HepG2 (cell line): ENCODE measurements around the gene DMPK. TPM values are rescaled to one million over a fixed set of nuclear protein-coding genes. Genes with fewer than 3 reads are reported as not detected.

Experiments used
- BHLHE40 ChIP-seq: IDR thresholded peaks from 2 replicates; pipeline ENCODE4 v1.6.1; 2011; ENCODE audit warnings: low read length, improper control_type of control experiment
- CEBPB ChIP-seq: IDR thresholded peaks from 2 replicates; pipeline ENCODE4 v1.6.1; 2011; ENCODE audit warnings: low read depth, low read length, improper control_type of control experiment, borderline replicate concordance
- FOSL2 ChIP-seq: sonication (generic); formaldehyde crosslinking; IDR thresholded peaks from 2 replicates; pipeline ENCODE4 v1.4.0; 2020; ENCODE audit warnings: missing genetic modification reagents
- HHEX ChIP-seq: IDR thresholded peaks from 2 replicates; pipeline ENCODE4 v1.6.1; 2016; ENCODE audit warnings: control low read depth
- HMG20B ChIP-seq: conservative IDR thresholded peaks from 2 replicates; pipeline ENCODE4 v1.6.1; 2016; ENCODE audit warnings: missing genetic modification reagents, missing compliant biosample characterization
- PITX1 ChIP-seq: sonication (generic); formaldehyde crosslinking; IDR thresholded peaks from 2 replicates; pipeline ENCODE4 v1.5.1; 2020; ENCODE audit warnings: mild to moderate bottlenecking, missing genetic modification reagents
- PTBP1 ChIP-seq: fragments of 200-400 bp; formaldehyde crosslinking; IDR thresholded peaks from 2 replicates; pipeline ENCODE4 v1.6.1; 2018; ENCODE audit warnings: low read length, low read depth; ENCODE audit not compliant: poor library complexity, severe bottlenecking
- SOX13 ChIP-seq, 3 experiments: fragments of 450-650 bp in 1 of 3; sonication (generic) in 1 of 3; formaldehyde crosslinking in 1 of 3; IDR thresholded peaks in 2 of 3; conservative IDR thresholded peaks in 1 of 3; 2 replicates each; pipeline versions ENCODE4 v1.5.0 to v1.6.1; 2016 to 2020; ENCODE audit warnings: antibody characterized with exemption in 1 of 3, mild to moderate bottlenecking in 1 of 3, missing compliant biosample characterization in 1 of 3, missing genetic modification reagents in 1 of 3, moderate library complexity in 1 of 3
- TCF12 ChIP-seq, 2 experiments: fragments of 450-650 bp in 1 of 2; sonication (generic) in 1 of 2; formaldehyde crosslinking in 1 of 2; IDR thresholded peaks; 2 replicates each; pipeline versions ENCODE4 v1.6.1 to v1.8.0; 2017 to 2022; ENCODE audit warnings: antibody characterized with exemption in 1 of 2, mild to moderate bottlenecking in 1 of 2, missing genetic modification reagents in 1 of 2, moderate library complexity in 1 of 2
- YEATS2 ChIP-seq: sonication (generic); formaldehyde crosslinking; IDR thresholded peaks from 2 replicates; pipeline ENCODE4 v1.4.0; 2020; ENCODE audit warnings: missing genetic modification reagents, borderline replicate concordance
- ZNF33B ChIP-seq: sonication (generic); formaldehyde crosslinking; IDR thresholded peaks from 2 replicates; pipeline ENCODE4 v1.5.1; 2020; ENCODE audit warnings: mild to moderate bottlenecking, missing genetic modification reagents
- ZNF775 ChIP-seq: sonication (generic); formaldehyde crosslinking; IDR thresholded peaks from 2 replicates; pipeline ENCODE4 v1.4.0; 2020; ENCODE audit warnings: missing genetic modification reagents, mild to moderate bottlenecking, moderate library complexity, borderline replicate concordance
- ZNF883 ChIP-seq: sonication (generic); formaldehyde crosslinking; IDR thresholded peaks from 2 replicates; pipeline ENCODE4 v1.5.1; 2020; ENCODE audit warnings: mild to moderate bottlenecking, missing genetic modification reagents; ENCODE audit errors: not compliant biosample characterization
- ZSCAN12 ChIP-seq: sonication (generic); formaldehyde crosslinking; IDR thresholded peaks from 2 replicates; pipeline ENCODE4 v1.9.0; 2021; ENCODE audit warnings: mild to moderate bottlenecking, missing genetic modification reagents
- ZSCAN25 ChIP-seq: sonication (generic); formaldehyde crosslinking; IDR thresholded peaks from 2 replicates; pipeline ENCODE4 v1.8.0; 2022; ENCODE audit warnings: mild to moderate bottlenecking, missing genetic modification reagents
- polyA plus RNA-seq, 8 experiments: library from polyadenylated mRNA; depleted of rRNA in 3 of 8; stranded (reverse) in 7 of 8; unstranded in 1 of 8; fragments of >200 nt; fragmentation: Illumina TruSeq in 4 of 8; extraction: Trizol in 4 of 8; gene quantifications; 2 replicates each; pipeline versions ENCODE4 v1.2.1 to v1.2.3, GENCODE V29; 2011 to 2016; ENCODE audit warnings: low read depth in 4 of 8, missing spikeins in 1 of 8, mixed read lengths in 1 of 8; ENCODE audit not compliant: insufficient read depth in 1 of 8
- total RNA-seq, 5 experiments: library from RNA; depleted of rRNA; stranded (reverse); fragments of >200 nt; fragmentation: Illumina TruSeq; extraction: Trizol; gene quantifications; 2 replicates each; pipeline ENCODE4 v1.2.3, GENCODE V29; 2016; ENCODE audit warnings: low read depth in 1 of 5
- TF ChIP-seq, protein P1 (sequence below): sonication (generic); formaldehyde crosslinking; IDR thresholded peaks from 2 replicates; pipeline ENCODE4 v1.8.1; 2022; ENCODE audit warnings: low read depth, mild to moderate bottlenecking, missing genetic modification reagents
- TF ChIP-seq, protein P2 (sequence below): sonication (generic); formaldehyde crosslinking; IDR thresholded peaks from 2 replicates; pipeline ENCODE4 v1.4.0; 2020; ENCODE audit warnings: mild to moderate bottlenecking, missing genetic modification reagents
- TF ChIP-seq, protein P3 (sequence below): IDR thresholded peaks from 2 replicates; pipeline ENCODE4 v1.6.1; 2018; ENCODE audit warnings: missing genetic modification reagents

DMPK gene
- total and polyA plus RNA-seq, 2 of the 13 experiments (the other 11 are each of a cell fraction or from before 2014, with no cell fraction given): 5.3 to 8.8 TPM

DNA sequence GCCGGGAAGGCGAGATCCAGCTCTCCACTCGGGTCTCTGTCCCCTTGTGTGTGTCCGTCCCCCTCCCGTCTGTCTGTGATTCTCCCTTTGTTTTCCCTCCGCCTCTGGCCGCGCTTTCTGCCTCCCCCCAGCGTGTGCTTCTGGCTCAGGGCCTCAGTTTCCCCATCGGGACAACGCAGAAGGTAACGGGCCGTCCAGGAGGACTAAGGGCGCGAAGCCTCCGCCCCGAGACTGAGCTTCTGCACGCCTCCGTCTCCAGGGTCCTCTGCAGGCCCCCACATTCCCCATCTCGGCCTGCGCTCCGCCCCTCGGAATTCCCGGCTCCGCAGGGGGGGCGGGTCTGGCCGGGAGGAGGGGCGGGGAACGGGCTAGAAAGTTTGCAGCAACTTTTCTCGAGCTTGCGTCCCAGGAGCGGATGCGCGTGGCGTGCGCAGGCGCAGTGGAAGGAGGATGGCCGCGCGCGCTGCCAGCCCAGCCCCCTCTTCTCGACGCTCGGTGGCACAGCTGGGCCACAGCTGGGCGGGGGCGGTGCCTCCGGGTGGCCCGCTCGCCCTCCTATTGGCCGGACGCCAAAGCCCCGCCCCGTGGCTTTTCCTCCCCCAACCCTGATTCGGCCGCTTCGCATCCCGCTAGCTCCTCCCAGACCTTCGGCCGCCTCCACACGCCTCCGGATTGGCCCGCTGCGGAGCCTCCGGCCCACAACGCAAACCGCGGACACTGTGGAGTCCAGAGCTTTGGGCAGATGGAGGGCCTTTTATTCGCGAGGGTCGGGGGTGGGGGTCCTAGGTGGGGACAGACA lies 13.1 kb downstream of the DMPK start, which contains the start of gene SIX5 (continued):
- TF ChIP-seq, protein P1, sequence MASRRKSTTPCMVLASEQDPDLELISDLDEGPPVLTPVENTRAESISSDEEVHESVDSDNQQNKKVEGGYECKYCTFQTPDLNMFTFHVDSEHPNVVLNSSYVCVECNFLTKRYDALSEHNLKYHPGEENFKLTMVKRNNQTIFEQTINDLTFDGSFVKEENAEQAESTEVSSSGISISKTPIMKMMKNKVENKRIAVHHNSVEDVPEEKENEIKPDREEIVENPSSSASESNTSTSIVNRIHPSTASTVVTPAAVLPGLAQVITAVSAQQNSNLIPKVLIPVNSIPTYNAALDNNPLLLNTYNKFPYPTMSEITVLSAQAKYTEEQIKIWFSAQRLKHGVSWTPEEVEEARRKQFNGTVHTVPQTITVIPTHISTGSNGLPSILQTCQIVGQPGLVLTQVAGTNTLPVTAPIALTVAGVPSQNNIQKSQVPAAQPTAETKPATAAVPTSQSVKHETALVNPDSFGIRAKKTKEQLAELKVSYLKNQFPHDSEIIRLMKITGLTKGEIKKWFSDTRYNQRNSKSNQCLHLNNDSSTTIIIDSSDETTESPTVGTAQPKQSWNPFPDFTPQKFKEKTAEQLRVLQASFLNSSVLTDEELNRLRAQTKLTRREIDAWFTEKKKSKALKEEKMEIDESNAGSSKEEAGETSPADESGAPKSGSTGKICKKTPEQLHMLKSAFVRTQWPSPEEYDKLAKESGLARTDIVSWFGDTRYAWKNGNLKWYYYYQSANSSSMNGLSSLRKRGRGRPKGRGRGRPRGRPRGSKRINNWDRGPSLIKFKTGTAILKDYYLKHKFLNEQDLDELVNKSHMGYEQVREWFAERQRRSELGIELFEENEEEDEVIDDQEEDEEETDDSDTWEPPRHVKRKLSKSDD (CRISPR knock-in tag): peak; percentile 39; the same call in 1 of the 2 replicates
- TF ChIP-seq ZSCAN25 (CRISPR knock-in tag) (no peak), SOX13 (IDR thresholded peaks at IDR 0.05) (0 out of 2 replicates have a peak, but pooled peaks have one; percentile 27), SOX13 (CRISPR knock-in tag; conservative IDR thresholded peaks at IDR 0.05 in 1 of 2, IDR thresholded peaks at IDR 0.05 in 1 of 2) (peak in 1 of 2 experiments; percentile 63; a peak in 2 of 4 replicates), YEATS2 (CRISPR knock-in tag) (peak; percentile 68; the same call in 1 of the 2 replicates), ZNF775 (no peak), ZSCAN12 (CRISPR knock-in tag) (no peak; the same call in 1 of the 2 replicates), ZNF883 (CRISPR knock-in tag) (no peak), TCF12 (IDR thresholded peaks at IDR 0.05) (no peak), TCF12 (CRISPR knock-in tag; IDR thresholded peaks at IDR 0.05) (peak; percentile 46; the same call in 1 of the 2 replicates), CEBPB (peak; percentile 75), ZNF33B (CRISPR knock-in tag) (no peak), PTBP1 (peak; percentile 48), BHLHE40 (0 out of 2 replicates have a peak, but pooled peaks have one; percentile 24), PITX1 (CRISPR knock-in tag) (no peak), HHEX (CRISPR knock-in tag) (no peak), FOSL2 (CRISPR knock-in tag) (no peak), HMG20B (peak; percentile 39; the same call in 1 of the 2 replicates)
- TF ChIP-seq, protein P2, sequence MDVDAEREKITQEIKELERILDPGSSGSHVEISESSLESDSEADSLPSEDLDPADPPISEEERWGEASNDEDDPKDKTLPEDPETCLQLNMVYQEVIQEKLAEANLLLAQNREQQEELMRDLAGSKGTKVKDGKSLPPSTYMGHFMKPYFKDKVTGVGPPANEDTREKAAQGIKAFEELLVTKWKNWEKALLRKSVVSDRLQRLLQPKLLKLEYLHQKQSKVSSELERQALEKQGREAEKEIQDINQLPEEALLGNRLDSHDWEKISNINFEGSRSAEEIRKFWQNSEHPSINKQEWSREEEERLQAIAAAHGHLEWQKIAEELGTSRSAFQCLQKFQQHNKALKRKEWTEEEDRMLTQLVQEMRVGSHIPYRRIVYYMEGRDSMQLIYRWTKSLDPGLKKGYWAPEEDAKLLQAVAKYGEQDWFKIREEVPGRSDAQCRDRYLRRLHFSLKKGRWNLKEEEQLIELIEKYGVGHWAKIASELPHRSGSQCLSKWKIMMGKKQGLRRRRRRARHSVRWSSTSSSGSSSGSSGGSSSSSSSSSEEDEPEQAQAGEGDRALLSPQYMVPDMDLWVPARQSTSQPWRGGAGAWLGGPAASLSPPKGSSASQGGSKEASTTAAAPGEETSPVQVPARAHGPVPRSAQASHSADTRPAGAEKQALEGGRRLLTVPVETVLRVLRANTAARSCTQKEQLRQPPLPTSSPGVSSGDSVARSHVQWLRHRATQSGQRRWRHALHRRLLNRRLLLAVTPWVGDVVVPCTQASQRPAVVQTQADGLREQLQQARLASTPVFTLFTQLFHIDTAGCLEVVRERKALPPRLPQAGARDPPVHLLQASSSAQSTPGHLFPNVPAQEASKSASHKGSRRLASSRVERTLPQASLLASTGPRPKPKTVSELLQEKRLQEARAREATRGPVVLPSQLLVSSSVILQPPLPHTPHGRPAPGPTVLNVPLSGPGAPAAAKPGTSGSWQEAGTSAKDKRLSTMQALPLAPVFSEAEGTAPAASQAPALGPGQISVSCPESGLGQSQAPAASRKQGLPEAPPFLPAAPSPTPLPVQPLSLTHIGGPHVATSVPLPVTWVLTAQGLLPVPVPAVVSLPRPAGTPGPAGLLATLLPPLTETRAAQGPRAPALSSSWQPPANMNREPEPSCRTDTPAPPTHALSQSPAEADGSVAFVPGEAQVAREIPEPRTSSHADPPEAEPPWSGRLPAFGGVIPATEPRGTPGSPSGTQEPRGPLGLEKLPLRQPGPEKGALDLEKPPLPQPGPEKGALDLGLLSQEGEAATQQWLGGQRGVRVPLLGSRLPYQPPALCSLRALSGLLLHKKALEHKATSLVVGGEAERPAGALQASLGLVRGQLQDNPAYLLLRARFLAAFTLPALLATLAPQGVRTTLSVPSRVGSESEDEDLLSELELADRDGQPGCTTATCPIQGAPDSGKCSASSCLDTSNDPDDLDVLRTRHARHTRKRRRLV: no peak
- TF ChIP-seq, protein P3, sequence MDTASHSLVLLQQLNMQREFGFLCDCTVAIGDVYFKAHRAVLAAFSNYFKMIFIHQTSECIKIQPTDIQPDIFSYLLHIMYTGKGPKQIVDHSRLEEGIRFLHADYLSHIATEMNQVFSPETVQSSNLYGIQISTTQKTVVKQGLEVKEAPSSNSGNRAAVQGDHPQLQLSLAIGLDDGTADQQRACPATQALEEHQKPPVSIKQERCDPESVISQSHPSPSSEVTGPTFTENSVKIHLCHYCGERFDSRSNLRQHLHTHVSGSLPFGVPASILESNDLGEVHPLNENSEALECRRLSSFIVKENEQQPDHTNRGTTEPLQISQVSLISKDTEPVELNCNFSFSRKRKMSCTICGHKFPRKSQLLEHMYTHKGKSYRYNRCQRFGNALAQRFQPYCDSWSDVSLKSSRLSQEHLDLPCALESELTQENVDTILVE (CRISPR knock-in tag): peak; percentile 18; the same call in 1 of the 2 replicates
